ENCODE measurements around the gene ADAMTS2. TPM values are rescaled to one million over a fixed set of nuclear protein-coding genes. Genes with fewer than 3 reads are reported as not detected.

ADAMTS2 gene
- total RNA-seq, 2 donors from 2014 or later, result not detected

GRCh38 chr5:179374506-179375235 is 29.4 kb upstream of the ADAMTS2 start:
- no peak overlapping the region for H3K27ac Mint-ChIP-seq
- DNase-seq (ENCODE audit: low spot score in 2 of 2) (peak in 1 of 2 donors; percentile 34), ATAC-seq (no peak)
- no peaks in the 10 kb centered on the region for H3K9me3 Mint-ChIP-seq
- no peaks in the 10 kb centered on the region for H3K36me3 Mint-ChIP-seq

DNA sequence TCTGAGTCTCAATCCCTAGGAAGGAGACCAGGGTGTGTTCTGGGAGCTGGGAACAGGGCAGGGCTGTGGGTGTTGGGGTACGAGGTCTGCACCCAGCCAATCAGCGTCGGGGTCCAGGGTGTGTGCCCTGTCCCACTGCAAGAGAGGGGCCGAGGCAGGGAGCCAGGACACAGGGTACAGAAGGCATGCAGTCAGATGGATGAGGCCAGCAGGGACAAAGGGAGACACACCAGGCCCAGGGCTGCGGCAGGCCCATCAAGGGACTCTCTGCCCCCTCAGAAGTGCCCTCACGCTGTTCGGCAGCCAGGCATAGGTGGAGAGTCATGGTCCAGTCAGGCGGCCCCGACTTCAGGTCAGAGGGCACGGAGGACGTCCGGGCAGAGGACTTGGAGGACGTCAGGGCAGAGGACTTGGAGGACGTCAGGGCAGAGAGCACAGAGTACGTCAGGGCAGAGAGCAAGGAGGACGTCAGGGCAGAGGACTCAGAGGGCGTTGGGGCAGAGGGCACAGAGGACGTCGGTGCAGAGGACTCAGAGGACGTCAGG is 28.8 kb upstream of the ADAMTS2 start:
- no peak overlapping the region for H3K27ac Mint-ChIP-seq
- H3K36me3 Mint-ChIP-seq, result no peaks in the 10 kb centered on the region
- DNase-seq (ENCODE audit: low spot score in 2 of 2) (peak in 1 of 2 donors; percentile 35), ATAC-seq (no peak)
- no peaks in the 10 kb centered on the region for H3K9me3 Mint-ChIP-seq

- DNase-seq (ENCODE audit: low spot score in 2 of 2) (peak in 1 of 2 donors; percentile 42), ATAC-seq (no peak)
- Mint-ChIP-seq H3K9me3 (no peaks in the 10 kb centered on the region), H3K36me3 (no peaks in the 10 kb centered on the region), H3K27ac (no peak overlapping the region)
Measured at GRCh38 chr5:179373101-179373934, 28.1 kb upstream of the ADAMTS2 start.

DNA sequence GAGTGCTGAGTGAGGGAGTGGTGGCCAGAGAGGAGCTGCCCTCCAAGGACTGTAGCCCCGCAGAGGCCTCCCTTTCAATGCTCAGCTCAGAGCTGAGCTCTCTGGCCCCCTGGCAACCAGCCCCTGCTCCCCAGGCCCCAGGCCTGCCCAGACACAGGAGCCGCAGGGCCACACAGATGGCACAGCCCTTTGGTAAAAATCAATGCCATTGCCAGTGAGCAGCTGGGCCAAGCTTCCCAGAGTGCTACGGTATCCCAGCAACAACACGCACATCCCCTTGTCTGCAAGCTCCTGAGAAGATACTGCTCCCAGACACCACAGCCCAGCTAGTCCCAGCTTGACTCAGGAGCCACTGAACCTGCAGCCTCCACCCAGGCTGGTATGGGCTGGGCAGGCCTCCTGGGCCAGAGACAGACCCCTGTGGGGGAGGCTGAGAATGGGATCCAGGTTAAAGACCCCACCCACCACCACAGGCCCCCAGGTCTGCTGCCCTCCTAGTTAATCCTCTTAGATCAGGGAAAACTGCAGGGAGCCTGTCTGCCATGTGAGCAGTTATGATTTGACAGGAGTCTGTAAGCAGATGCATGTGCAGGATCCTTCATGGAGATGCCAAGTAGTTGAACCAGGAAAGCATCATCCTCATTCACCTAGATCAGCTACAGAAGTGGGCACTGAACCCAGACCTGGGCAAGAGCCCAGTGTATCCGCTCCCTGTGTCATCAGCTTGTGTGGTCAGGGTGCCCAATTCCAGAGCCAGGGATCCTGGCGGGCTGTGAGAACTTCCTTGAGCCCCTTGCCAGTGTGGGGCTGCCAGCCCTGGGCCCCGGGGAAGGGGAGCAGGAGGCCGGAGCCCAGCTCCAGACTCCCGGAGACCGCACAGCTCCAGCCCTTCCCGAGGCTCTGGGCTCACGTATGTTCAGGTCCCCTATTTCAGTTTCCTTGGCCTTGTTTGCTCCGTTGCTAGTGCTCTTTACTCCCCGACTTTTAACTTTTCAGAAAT is 26.7 kb upstream of the ADAMTS2 start:
- Mint-ChIP-seq H3K27ac (no peak overlapping the region), H3K36me3 (no peaks in the 10 kb centered on the region), H3K9me3 (no peaks in the 10 kb centered on the region)
- ATAC-seq (no peak), DNase-seq (ENCODE audit: low spot score in 2 of 2) (peak in 1 of 2 donors; percentile 37)

DNA sequence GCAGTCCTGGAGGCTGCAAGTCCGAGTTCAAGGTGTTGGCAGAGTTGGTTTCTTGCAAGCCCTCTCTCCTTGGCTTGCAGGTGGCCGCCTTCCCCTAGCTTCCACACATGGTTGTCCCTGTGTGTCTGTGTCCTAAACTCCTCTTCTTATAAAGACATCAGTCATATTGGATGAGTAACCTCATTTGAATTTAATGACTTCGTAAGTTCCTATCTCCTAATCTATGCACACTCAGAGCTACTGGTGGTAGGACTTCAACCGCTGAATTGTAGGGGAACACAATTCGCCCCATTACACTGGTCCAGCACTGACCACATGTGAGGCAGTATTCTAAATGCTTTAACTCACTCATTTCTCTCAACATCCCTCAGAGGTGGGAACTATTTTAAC is 25.9 kb upstream of the ADAMTS2 start:
- Mint-ChIP-seq H3K36me3 (no peaks in the 10 kb centered on the region), H3K9me3 (no peaks in the 10 kb centered on the region), H3K27ac (no peak overlapping the region)
- ATAC-seq (no peak), DNase-seq (ENCODE audit: low spot score in 2 of 2) (no peak)

DNA sequence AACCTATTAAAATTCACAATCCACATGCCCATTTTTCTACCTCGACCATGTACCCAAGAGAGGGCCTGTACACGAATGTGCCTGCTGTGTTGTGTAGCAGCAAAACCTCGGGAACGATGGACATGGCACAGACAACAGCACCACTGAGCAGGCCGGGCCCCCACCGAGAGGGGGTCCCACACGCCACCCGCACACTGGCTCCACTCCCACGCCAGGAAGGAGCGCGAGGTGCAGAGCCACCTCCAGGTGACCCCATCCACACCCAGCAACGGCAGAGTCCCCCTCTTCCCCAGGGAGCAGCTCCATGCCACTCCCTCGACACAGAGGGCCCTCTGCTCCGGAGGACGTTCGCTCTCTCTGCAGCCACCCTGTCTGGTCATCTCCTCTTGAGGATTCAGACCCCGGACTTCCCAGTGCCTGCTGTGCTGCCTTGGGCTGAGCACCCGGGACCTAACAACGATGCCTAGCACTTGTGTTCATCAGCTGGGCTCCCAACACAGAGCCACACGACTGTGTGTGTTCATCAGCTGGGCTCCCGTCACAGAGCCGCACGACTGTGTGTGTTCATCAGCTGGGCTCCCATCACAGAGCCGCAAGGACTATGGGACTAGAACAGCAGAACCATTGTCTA is 25.3 kb upstream of the ADAMTS2 start:
- Mint-ChIP-seq H3K9me3 (no peaks in the 10 kb centered on the region), H3K36me3 (no peaks in the 10 kb centered on the region), H3K27ac (no peak overlapping the region)
- DNase-seq (ENCODE audit: low spot score in 2 of 2) (peak in 1 of 2 donors; percentile 33), ATAC-seq (no peak)

DNA sequence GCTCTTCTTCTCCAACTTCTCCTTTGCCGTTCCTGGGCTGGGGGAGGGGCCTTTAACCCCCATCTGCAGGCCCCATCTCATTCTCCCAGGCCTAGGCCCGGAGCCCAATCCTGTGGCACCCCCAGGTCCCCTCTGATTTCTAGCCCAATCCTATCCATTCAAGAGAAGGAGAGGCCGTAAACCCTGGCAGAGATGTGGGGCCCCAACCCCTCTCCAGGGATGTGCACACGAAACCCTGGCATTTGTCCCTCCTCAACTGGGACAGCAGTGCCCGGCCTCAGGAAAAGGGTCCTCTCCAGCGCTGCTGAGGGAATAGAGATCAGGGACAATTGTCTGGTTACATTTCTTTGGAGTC is 24.2 kb upstream of the ADAMTS2 start:
- no peaks in the 10 kb centered on the region for H3K9me3 Mint-ChIP-seq
- ATAC-seq (no peak), DNase-seq (ENCODE audit: low spot score in 2 of 2) (no peak)
- H3K36me3 Mint-ChIP-seq, result no peaks in the 10 kb centered on the region
- H3K27ac Mint-ChIP-seq, result peak overlapping the region in 1 of 2 donors; percentile 14

GRCh38 chr5:179368806-179369529 is 23.7 kb upstream of the ADAMTS2 start:
- DNase-seq (ENCODE audit: low spot score in 2 of 2) (no peak), ATAC-seq (no peak)
- H3K27ac Mint-ChIP-seq, result no peak overlapping the region
- H3K9me3 Mint-ChIP-seq, result no peaks in the 10 kb centered on the region
- H3K36me3 Mint-ChIP-seq, result no peaks in the 10 kb centered on the region

DNA sequence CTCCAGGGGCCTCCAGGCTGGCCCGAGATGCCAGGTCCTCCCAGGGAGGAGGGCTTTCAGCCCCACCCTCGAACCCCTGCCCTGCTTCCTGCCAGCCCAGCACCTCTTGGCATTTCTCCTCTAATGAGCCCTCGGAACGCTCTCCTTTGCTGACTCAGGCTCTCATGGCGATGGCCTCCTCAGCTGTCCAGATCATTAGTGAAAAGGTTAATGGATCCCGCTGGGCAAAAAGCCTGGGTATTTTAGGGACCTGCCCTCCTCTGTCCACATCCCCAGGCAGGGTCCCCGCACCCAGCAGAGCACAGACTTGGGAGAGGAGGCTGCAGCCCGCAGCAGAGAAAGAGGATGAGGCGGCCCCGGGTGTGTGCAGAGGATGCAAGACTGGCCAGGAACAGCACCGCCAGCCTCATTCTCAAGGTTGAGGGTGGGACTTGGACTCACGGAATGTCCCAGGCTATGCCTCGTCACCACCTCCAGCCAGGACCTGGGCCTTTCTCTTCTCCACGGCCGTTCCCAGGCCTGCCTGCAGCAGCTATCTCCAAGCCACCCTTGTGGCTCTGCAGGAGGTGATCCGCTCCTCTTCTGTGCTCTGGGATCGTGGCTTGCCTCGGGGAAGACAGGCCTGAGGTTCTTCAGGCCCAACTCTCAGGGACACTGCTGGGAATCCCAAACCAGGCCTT is 23.0 kb upstream of the ADAMTS2 start:
- no peak overlapping the region for H3K27ac Mint-ChIP-seq
- no peaks in the 10 kb centered on the region for H3K9me3 Mint-ChIP-seq
- no peak for ATAC-seq
- H3K36me3 Mint-ChIP-seq, result no peaks in the 10 kb centered on the region
- DNase-seq (ENCODE audit: low spot score in 2 of 2), result no peak

- H3K36me3 Mint-ChIP-seq, result no peaks in the 10 kb centered on the region
- no peaks in the 10 kb centered on the region for H3K9me3 Mint-ChIP-seq
- H3K27ac Mint-ChIP-seq, result no peak overlapping the region
- ATAC-seq (no peak), DNase-seq (ENCODE audit: low spot score in 2 of 2) (no peak)
Measured at GRCh38 chr5:179367491-179367890, 22.2 kb upstream of the ADAMTS2 start.

DNA sequence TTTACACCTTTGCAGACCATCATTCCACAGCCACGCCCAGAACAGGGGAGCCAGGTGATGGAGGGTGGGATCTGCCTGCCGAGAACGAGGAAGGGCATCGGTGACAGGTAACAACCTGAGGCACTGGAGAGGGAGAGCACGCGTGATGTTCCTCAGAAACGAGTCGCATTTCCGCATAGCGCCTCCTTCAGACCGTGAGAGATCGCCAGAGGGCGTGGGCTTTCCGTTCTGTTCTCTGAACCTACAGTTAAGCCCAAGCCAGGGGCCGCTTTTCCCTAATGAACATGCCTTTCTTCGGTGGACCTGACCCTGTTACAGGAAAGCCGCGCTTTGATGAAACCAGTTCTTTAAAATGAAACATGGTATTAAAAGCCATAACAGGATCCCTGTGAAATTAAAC is 17.1 kb upstream of the ADAMTS2 start:
- H3K27ac Mint-ChIP-seq, result no peak overlapping the region
- ATAC-seq (no peak), DNase-seq (ENCODE audit: low spot score in 2 of 2) (no peak)
- no peaks in the 10 kb centered on the region for H3K36me3 Mint-ChIP-seq
- peaks cover 0 to 4% of the 10 kb centered on the region in 2 donors for H3K9me3 Mint-ChIP-seq

DNA sequence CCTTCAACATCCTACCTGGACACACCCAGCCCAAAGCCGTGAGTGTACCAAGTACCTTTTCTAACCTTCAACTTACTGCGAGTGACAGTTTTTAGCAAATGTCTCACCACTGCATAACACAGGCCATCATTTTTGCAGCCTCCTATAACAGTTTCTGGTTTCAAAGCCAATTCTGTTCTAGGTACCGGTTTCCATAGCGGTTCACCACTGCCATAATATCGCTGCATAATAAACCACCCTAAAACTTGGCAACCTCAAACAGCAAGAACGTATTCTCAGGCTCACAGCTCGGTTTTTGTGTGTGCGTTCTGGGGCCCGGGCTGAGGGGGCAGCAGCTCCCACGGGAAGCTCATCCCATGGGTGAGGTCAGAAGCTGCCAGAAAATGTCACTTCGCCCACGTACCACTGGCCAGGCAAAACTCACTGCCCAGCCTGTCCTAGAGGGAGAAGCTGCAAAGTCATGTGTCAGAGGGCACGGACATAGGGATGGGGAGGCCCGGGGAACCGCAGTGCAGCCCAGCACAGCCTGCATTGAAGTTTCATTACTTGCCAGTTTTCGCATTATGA is 15.9 kb upstream of the ADAMTS2 start:
- Mint-ChIP-seq H3K36me3 (no peaks in the 10 kb centered on the region), H3K27ac (no peak overlapping the region), H3K9me3 (peaks cover 0 to 4% of the 10 kb centered on the region in 2 donors)
- ATAC-seq (no peak), DNase-seq (ENCODE audit: low spot score in 2 of 2) (no peak)

DNA sequence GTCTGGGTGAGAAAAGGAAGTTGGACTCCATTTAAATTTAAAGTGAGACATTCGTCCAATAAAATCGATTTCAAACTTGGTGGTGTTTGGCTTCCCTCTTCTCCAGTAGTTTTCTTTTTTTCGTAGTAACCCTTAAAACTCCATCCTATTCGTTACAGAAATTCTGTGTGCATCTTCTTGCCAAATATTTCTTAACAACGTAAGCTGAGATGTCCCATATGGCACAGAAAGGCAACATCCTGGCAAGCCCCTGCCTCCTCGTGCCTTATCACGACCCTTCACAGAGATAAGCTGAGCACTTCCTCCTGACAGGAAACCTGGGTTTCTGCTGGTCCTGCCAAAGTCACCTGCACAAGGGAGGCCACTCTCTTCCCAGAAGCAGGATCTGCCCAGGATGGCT is 11.8 kb upstream of the ADAMTS2 start:
- H3K9me3 Mint-ChIP-seq, result peaks cover 0 to under 1% of the 10 kb centered on the region in 2 donors
- DNase-seq (ENCODE audit: low spot score in 2 of 2) (no peak), ATAC-seq (no peak)
- H3K27ac Mint-ChIP-seq, result no peak overlapping the region
- H3K36me3 Mint-ChIP-seq, result no peaks in the 10 kb centered on the region

DNA sequence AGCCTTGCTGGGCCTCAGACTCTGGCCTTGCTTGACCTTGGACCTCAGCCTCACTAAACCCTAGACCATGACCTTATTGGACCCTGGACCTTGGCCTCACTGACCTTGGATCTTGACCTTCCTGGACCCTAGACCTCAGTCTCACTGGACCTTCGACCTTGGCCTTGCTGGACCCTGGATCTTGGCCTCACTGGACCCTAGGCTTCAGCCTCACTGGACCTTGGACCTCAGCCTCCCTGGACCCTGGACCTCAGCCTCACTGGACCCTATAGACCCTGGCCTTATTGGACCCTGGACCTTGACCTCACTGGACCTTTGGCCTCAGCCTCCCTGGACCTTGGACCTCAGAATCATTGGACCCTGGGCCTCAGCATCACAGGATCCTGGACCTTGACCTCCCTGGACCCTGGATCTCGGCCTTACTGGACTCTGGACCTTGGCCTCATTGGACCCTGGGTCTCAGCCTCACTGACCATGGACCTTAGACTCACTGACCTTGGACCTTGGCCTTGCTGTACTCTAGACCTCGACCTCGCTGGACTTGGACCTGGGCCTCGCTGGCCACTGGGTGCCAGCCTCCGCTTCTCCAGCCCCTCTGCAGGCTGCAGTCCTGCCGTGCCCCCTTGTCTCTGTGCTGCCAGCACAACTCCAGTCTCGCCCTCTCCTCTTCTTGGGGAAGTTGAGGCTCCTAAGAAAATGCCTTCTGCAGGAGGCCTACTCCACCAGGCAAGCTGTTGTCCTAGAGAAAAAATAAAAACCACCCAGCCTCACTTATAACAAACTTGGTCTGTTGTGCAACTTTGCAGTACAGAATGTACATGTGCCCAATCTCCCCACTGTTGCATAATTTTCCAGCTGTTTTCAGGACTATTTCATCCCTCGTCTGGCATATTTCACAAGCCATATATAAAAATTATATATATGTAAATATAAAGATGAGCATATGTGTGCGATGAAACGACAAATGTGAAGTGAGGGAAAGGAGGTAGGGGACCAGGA is 11.0 kb upstream of the ADAMTS2 start:
- DNase-seq (ENCODE audit: low spot score in 2 of 2), result no peak
- Mint-ChIP-seq H3K9me3 (no peaks in the 10 kb centered on the region), H3K27ac (no peak overlapping the region), H3K36me3 (no peaks in the 10 kb centered on the region)
- ATAC-seq, result no peak

Measured in activated naive CD4-positive, alpha-beta T cell treated with anti-CD3 and anti-CD28 coated beads, Interleukin-2, amount 50 U/mL, for 72 hours (primary cell).